Transverse colon (tissue), 3 donors: Measurements from ENCODE around the gene TMEM117.

Source experiments
- CTCF ChIP-seq, 5 experiments: fragments of 200-600 bp in 3 of 5; fragments of 450-650 bp in 2 of 5; sonication (generic) in 3 of 5; IDR thresholded peaks; 1 replicate in 2 of 5; 2 replicates in 3 of 5; pipeline ENCODE4 v1.5.1; 2016 to 2017; ENCODE audit warnings: antibody characterized with exemption in 5 of 5, inconsistent platforms in 3 of 5, mild to moderate bottlenecking in 2 of 5, moderate library complexity in 1 of 5
- EP300 ChIP-seq: sonication (generic); formaldehyde crosslinking; IDR thresholded peaks from one replicate; pipeline ENCODE4 v1.6.1; 2017; ENCODE audit warnings: antibody characterized with exemption, low read depth
- POLR2A ChIP-seq: fragments of 450-650 bp; IDR thresholded peaks from one replicate; pipeline ENCODE4 v1.6.1; 2016; ENCODE audit warnings: antibody characterized with exemption, mild to moderate bottlenecking, moderate library complexity

- TF ChIP-seq POLR2A: no peak
- no peak for TF ChIP-seq CTCF (IDR thresholded peaks at IDR 0.05)
- TF ChIP-seq EP300: no peak
Measured at GRCh38 chr12:44375694-44376093, 539.8 kb downstream of the TMEM117 start.
